GM23338 (cell line): ENCODE measurements around the gene OGFOD2. TPM values are rescaled to one million over a fixed set of nuclear protein-coding genes. Genes with fewer than 3 reads are reported as not detected.
A peak's percentile ranks its signal among the peaks of the same experiment; 100 is the strongest.

Experiments used
- ATAC-seq: fragments of 200-7000 bp; cut with Tn5 transposase; 3 replicates; pipeline ENCODE4 v1.9.1; 2020
- DNase-seq: peaks from one replicate; pipeline ENCODE4 v3.0.0-alpha.2; 2015; ENCODE audit warnings: low spot score
- H2AFZ ChIP-seq: fragments of 200-600 bp; sonication (generic); 2 replicates; pipeline ENCODE4 v1.8.0; 2016; ENCODE audit warnings: antibody characterized with exemption, mild to moderate bottlenecking, moderate library complexity
- H3F3A ChIP-seq: fragments of 200-600 bp; sonication (generic); replicated peaks from 2 replicates; pipeline ENCODE4 v1.8.0; 2017; ENCODE audit warnings: antibody characterized with exemption, mixed run types, low read depth
- H3K27ac ChIP-seq: fragments of 200-600 bp; sonication (generic); 2 replicates; pipeline ENCODE4 v1.6.1; 2016; ENCODE audit warnings: low read depth
- H3K27me3 ChIP-seq: fragments of 200-600 bp; sonication (generic); 2 replicates; pipeline ENCODE4 v1.8.0; 2016; ENCODE audit warnings: mild to moderate bottlenecking, mixed run types, moderate library complexity; ENCODE audit not compliant: insufficient read depth
- H3K36me3 ChIP-seq: fragments of 200-600 bp; sonication (generic); 2 replicates; pipeline ENCODE4 v1.8.0; 2016; ENCODE audit warnings: mild to moderate bottlenecking; ENCODE audit not compliant: insufficient read depth
- H3K4me1 ChIP-seq: fragments of 200-600 bp; sonication (generic); 2 replicates; pipeline ENCODE4 v1.8.0; 2016; ENCODE audit warnings: mild to moderate bottlenecking, moderate library complexity; ENCODE audit not compliant: insufficient read depth
- H3K4me2 ChIP-seq: fragments of 200-600 bp; sonication (generic); 2 replicates; pipeline ENCODE4 v1.7.1; 2017; ENCODE audit warnings: mixed run types
- H3K4me3 ChIP-seq: fragments of 200-600 bp; sonication (generic); 2 replicates; pipeline ENCODE4 v1.6.1; 2016; ENCODE audit warnings: mixed run types
- H3K79me2 ChIP-seq: fragments of 200-600 bp; sonication (generic); replicated peaks from 2 replicates; pipeline ENCODE4 v1.8.0; 2017; ENCODE audit warnings: mild to moderate bottlenecking; ENCODE audit not compliant: insufficient read depth
- H3K9me2 ChIP-seq: fragments of 200-600 bp; sonication (generic); 2 replicates; pipeline ENCODE4 v1.8.0; 2017; ENCODE audit not compliant: insufficient read depth
- H4K20me1 ChIP-seq: fragments of 200-600 bp; sonication (generic); replicated peaks from 2 replicates; pipeline ENCODE4 v1.8.0; 2017; ENCODE audit warnings: mild to moderate bottlenecking; ENCODE audit not compliant: insufficient read depth
- H3K27ac Mint-ChIP-seq: 2 replicates; pipeline ENCODE4 v1.8.0; 2020; ENCODE audit warnings: inconsistent platforms, mild to moderate bottlenecking, moderate library complexity, mixed read lengths
- H3K27me3 Mint-ChIP-seq: 3 replicates; pipeline ENCODE4 v1.8.0; 2022; ENCODE audit warnings: low read depth, mild to moderate bottlenecking, moderate library complexity, mixed read lengths, inconsistent platforms; ENCODE audit not compliant: insufficient read depth, poor library complexity
- H3K36me3 Mint-ChIP-seq: 3 replicates; pipeline ENCODE4 v1.8.0; 2021; ENCODE audit warnings: low read depth, mild to moderate bottlenecking, inconsistent platforms, moderate library complexity, mixed read lengths
- H3K4me1 Mint-ChIP-seq: 3 replicates; pipeline ENCODE4 v1.8.0; 2020; ENCODE audit warnings: mild to moderate bottlenecking, inconsistent platforms, mixed read lengths
- H3K4me3 Mint-ChIP-seq: 3 replicates; pipeline ENCODE4 v1.8.0; 2021; ENCODE audit warnings: moderate library complexity, mild to moderate bottlenecking, inconsistent platforms, mixed read lengths
- H3K9me3 Mint-ChIP-seq: 3 replicates; pipeline ENCODE4 v1.8.0; 2020; ENCODE audit warnings: moderate library complexity, mild to moderate bottlenecking, inconsistent platforms, mixed read lengths
- CREB1 ChIP-seq: fragments of 250-450 bp; sonication (Bioruptor Pico); IDR thresholded peaks from 2 replicates; pipeline ENCODE4 v1.5.0; 2020; ENCODE audit warnings: low read depth, mild to moderate bottlenecking, moderate library complexity
- EZH2 ChIP-seq: fragments of 200-600 bp; sonication (generic); IDR thresholded peaks from one replicate; pipeline ENCODE4 v1.8.0; 2017; ENCODE audit warnings: antibody characterized with exemption, mild to moderate bottlenecking, low read depth; ENCODE audit not compliant: unreplicated experiment
- EZH2phosphoT487 ChIP-seq: fragments of 200-600 bp; sonication (generic); IDR thresholded peaks from one replicate; pipeline ENCODE4 v1.8.1; 2018; ENCODE audit warnings: antibody characterized with exemption; ENCODE audit not compliant: unreplicated experiment
- NANOG ChIP-seq: IDR thresholded peaks from 2 replicates; pipeline ENCODE4 v1.6.1; 2016; ENCODE audit warnings: antibody characterized with exemption, borderline replicate concordance
- STAT1 ChIP-seq: IDR thresholded peaks from one replicate; pipeline ENCODE4 v1.6.1; 2016; ENCODE audit warnings: antibody characterized with exemption; ENCODE audit not compliant: unreplicated experiment
- ZNF114 ChIP-seq: fragments of 250-450 bp; sonication (Bioruptor Pico); IDR thresholded peaks from 2 replicates; pipeline ENCODE4 v1.5.0; 2020; ENCODE audit warnings: mild to moderate bottlenecking, moderate library complexity
- ZNF331 ChIP-seq: fragments of 250-450 bp; sonication (Bioruptor Pico); IDR thresholded peaks from 2 replicates; pipeline ENCODE4 v1.5.0; 2020; ENCODE audit warnings: low read depth, mild to moderate bottlenecking, moderate library complexity
- polyA plus RNA-seq: library from polyadenylated mRNA; unstranded; fragments of >200 nt; fragmentation: Nextera tagmentation; extraction: Ambion mirVana; gene quantifications from 2 replicates; pipeline ENCODE4 v1.2.1, GENCODE V29; 2016
- total RNA-seq: library from RNA; depleted of rRNA; stranded (reverse); fragments of >200 nt; shearing (Covaris generic); gene quantifications from 2 replicates; pipeline ENCODE4 v1.2.3, GENCODE V29; 2014
- TF ChIP-seq, protein P1 (sequence below): fragments of 250-450 bp; sonication (Bioruptor Pico); IDR thresholded peaks from 2 replicates; pipeline ENCODE4 v1.5.0; 2020; ENCODE audit warnings: mild to moderate bottlenecking, moderate library complexity
- TF ChIP-seq, protein P2 (sequence below): IDR thresholded peaks from one replicate; pipeline ENCODE4 v1.6.1; 2018; ENCODE audit warnings: antibody characterized with exemption; ENCODE audit not compliant: unreplicated experiment
- TF ChIP-seq, protein P3 (sequence below): IDR thresholded peaks from 2 replicates; pipeline ENCODE4 v1.6.1; 2016; ENCODE audit warnings: antibody characterized with exemption

Gene OGFOD2
- total and polyA plus RNA-seq, 2 experiments from 2014 or later = 13.1 to 16.1 TPM

DNA sequence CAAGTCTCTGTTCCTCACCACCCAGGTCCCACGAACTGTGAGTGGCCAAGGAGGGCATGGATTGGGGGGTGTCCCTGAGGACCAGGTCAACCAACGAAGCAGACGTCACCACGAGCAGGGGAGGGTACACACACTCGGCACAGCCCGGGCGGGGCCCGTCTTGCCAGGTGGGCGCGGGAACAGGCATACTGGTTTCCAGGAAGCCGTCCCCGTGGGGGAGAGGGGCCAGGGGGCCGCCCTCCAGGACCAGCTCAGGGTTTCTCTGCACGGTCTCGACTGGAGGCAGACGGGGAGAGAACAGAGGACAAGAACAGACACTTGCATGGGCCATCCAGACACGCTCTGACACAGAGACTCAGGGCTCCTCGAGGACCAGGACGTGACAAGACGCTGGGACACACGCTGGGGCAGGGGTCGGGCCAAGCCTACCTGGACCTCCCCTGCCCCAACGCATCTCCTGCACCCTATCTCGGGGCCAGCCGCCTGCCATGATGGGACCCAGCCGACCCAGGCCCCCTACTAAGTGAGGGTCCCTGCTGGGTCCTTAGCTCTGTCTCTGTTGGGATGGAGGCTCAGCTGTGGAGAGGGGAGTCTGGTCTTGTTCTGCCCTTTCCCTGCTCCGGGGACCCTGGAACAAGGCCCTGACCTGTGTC lies 16.7 kb downstream of the OGFOD2 start (continued):
- TF ChIP-seq, protein P1, sequence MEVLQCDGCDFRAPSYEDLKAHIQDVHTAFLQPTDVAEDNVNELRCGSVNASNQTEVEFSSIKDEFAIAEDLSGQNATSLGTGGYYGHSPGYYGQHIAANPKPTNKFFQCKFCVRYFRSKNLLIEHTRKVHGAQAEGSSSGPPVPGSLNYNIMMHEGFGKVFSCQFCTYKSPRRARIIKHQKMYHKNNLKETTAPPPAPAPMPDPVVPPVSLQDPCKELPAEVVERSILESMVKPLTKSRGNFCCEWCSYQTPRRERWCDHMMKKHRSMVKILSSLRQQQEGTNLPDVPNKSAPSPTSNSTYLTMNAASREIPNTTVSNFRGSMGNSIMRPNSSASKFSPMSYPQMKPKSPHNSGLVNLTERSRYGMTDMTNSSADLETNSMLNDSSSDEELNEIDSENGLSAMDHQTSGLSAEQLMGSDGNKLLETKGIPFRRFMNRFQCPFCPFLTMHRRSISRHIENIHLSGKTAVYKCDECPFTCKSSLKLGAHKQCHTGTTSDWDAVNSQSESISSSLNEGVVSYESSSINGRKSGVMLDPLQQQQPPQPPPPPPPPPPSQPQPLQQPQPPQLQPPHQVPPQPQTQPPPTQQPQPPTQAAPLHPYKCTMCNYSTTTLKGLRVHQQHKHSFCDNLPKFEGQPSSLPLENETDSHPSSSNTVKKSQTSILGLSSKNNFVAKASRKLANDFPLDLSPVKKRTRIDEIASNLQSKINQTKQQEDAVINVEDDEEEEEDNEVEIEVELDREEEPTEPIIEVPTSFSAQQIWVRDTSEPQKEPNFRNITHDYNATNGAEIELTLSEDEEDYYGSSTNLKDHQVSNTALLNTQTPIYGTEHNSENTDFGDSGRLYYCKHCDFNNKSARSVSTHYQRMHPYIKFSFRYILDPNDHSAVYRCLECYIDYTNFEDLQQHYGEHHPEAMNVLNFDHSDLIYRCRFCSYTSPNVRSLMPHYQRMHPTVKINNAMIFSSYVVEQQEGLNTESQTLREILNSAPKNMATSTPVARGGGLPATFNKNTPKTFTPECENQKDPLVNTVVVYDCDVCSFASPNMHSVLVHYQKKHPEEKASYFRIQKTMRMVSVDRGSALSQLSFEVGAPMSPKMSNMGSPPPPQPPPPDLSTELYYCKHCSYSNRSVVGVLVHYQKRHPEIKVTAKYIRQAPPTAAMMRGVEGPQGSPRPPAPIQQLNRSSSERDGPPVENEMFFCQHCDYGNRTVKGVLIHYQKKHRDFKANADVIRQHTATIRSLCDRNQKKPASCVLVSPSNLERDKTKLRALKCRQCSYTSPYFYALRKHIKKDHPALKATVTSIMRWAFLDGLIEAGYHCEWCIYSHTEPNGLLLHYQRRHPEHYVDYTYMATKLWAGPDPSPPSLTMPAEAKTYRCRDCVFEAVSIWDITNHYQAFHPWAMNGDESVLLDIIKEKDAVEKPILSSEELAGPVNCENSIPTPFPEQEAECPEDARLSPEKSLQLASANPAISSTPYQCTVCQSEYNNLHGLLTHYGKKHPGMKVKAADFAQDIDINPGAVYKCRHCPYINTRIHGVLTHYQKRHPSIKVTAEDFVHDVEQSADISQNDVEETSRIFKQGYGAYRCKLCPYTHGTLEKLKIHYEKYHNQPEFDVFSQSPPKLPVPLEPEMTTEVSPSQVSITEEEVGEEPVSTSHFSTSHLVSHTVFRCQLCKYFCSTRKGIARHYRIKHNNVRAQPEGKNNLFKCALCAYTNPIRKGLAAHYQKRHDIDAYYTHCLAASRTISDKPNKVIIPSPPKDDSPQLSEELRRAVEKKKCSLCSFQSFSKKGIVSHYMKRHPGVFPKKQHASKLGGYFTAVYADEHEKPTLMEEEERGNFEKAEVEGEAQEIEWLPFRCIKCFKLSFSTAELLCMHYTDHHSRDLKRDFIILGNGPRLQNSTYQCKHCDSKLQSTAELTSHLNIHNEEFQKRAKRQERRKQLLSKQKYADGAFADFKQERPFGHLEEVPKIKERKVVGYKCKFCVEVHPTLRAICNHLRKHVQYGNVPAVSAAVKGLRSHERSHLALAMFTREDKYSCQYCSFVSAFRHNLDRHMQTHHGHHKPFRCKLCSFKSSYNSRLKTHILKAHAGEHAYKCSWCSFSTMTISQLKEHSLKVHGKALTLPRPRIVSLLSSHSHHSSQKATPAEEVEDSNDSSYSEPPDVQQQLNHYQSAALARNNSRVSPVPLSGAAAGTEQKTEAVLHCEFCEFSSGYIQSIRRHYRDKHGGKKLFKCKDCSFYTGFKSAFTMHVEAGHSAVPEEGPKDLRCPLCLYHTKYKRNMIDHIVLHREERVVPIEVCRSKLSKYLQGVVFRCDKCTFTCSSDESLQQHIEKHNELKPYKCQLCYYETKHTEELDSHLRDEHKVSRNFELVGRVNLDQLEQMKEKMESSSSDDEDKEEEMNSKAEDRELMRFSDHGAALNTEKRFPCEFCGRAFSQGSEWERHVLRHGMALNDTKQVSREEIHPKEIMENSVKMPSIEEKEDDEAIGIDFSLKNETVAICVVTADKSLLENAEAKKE (CRISPR knock-in tag) = no peak
- TF ChIP-seq NANOG (no peak), EZH2phosphoT487 (no peak)
- TF ChIP-seq, protein P2, sequence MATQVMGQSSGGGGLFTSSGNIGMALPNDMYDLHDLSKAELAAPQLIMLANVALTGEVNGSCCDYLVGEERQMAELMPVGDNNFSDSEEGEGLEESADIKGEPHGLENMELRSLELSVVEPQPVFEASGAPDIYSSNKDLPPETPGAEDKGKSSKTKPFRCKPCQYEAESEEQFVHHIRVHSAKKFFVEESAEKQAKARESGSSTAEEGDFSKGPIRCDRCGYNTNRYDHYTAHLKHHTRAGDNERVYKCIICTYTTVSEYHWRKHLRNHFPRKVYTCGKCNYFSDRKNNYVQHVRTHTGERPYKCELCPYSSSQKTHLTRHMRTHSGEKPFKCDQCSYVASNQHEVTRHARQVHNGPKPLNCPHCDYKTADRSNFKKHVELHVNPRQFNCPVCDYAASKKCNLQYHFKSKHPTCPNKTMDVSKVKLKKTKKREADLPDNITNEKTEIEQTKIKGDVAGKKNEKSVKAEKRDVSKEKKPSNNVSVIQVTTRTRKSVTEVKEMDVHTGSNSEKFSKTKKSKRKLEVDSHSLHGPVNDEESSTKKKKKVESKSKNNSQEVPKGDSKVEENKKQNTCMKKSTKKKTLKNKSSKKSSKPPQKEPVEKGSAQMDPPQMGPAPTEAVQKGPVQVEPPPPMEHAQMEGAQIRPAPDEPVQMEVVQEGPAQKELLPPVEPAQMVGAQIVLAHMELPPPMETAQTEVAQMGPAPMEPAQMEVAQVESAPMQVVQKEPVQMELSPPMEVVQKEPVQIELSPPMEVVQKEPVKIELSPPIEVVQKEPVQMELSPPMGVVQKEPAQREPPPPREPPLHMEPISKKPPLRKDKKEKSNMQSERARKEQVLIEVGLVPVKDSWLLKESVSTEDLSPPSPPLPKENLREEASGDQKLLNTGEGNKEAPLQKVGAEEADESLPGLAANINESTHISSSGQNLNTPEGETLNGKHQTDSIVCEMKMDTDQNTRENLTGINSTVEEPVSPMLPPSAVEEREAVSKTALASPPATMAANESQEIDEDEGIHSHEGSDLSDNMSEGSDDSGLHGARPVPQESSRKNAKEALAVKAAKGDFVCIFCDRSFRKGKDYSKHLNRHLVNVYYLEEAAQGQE = no peak

DNA sequence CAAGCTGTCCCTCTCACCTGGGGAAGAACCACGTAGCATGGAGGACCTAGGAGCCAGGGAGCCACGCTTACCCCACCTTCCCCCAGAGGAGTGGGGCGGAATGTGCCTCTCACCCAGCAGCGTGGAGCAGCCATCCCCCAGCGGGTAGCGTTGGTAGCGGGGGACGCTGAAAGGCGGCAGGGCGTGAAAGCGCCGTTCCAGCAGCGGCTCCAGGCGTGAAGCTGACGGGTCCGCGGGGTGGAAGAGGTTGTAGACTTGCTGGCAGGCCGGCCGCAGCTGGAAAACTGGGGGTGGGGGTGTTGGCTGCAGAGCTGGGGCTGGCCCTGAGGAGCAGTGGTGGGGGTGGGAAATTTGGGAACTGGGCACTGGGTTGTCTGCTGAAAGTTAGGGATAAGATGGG lies 17.3 kb downstream of the OGFOD2 start:
- H4K20me1 ChIP-seq = no peaks in the 10 kb centered on the region
- Mint-ChIP-seq H3K27me3 (peaks cover 3% of the 10 kb centered on the region), H3K4me1 (no peaks in the 10 kb centered on the region), H3K4me3 (no peak overlapping the region; the same call in 2 of the 3 replicates), H3K27ac (no peak overlapping the region), H3K36me3 (no peaks in the 10 kb centered on the region), H3K9me3 (no peaks in the 10 kb centered on the region)
- H3K79me2 ChIP-seq = no peaks in the 10 kb centered on the region
- ATAC-seq (peak; percentile 13; the same call in 2 of the 3 replicates), DNase-seq (no peak)
- H3K4me2 ChIP-seq = no peak overlapping the region
- no peak overlapping the region for H3K4me3 ChIP-seq
- no peaks in the 10 kb centered on the region for H3K9me2 ChIP-seq
- H3F3A ChIP-seq = no peaks in the 10 kb centered on the region
- no peak overlapping the region for H2AFZ ChIP-seq
- H3K36me3 ChIP-seq = no peaks in the 10 kb centered on the region
- no peaks in the 10 kb centered on the region for H3K4me1 ChIP-seq
- H3K27me3 ChIP-seq = no peaks in the 10 kb centered on the region
- H3K27ac ChIP-seq = no peak overlapping the region
- TF ChIP-seq STAT1 (no peak), ZNF114 (CRISPR knock-in tag) (no peak), CREB1 (no peak), EZH2phosphoT487 (no peak), NANOG (no peak), ZNF331 (CRISPR knock-in tag) (no peak), EZH2 (no peak)
- TF ChIP-seq, protein P3, sequence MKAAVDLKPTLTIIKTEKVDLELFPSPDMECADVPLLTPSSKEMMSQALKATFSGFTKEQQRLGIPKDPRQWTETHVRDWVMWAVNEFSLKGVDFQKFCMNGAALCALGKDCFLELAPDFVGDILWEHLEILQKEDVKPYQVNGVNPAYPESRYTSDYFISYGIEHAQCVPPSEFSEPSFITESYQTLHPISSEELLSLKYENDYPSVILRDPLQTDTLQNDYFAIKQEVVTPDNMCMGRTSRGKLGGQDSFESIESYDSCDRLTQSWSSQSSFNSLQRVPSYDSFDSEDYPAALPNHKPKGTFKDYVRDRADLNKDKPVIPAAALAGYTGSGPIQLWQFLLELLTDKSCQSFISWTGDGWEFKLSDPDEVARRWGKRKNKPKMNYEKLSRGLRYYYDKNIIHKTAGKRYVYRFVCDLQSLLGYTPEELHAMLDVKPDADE = no peak
